GM23338 (cell line): Measurements from ENCODE around the gene TMEM242. TPM values are rescaled to one million over a fixed set of nuclear protein-coding genes. Genes with fewer than 3 reads are reported as not detected.

Source experiments
- ATAC-seq: fragments of 200-7000 bp; cut with Tn5 transposase; 3 replicates; pipeline ENCODE4 v1.9.1; 2020
- DNase-seq: peaks from one replicate; pipeline ENCODE4 v3.0.0-alpha.2; 2015; ENCODE audit warnings: low spot score
- H2AFZ ChIP-seq: fragments of 200-600 bp; sonication (generic); 2 replicates; pipeline ENCODE4 v1.8.0; 2016; ENCODE audit warnings: antibody characterized with exemption, mild to moderate bottlenecking, moderate library complexity
- H3F3A ChIP-seq: fragments of 200-600 bp; sonication (generic); replicated peaks from 2 replicates; pipeline ENCODE4 v1.8.0; 2017; ENCODE audit warnings: antibody characterized with exemption, mixed run types, low read depth
- H3K27ac ChIP-seq: fragments of 200-600 bp; sonication (generic); 2 replicates; pipeline ENCODE4 v1.6.1; 2016; ENCODE audit warnings: low read depth
- H3K27me3 ChIP-seq: fragments of 200-600 bp; sonication (generic); 2 replicates; pipeline ENCODE4 v1.8.0; 2016; ENCODE audit warnings: mild to moderate bottlenecking, mixed run types, moderate library complexity; ENCODE audit not compliant: insufficient read depth
- H3K36me3 ChIP-seq: fragments of 200-600 bp; sonication (generic); 2 replicates; pipeline ENCODE4 v1.8.0; 2016; ENCODE audit warnings: mild to moderate bottlenecking; ENCODE audit not compliant: insufficient read depth
- H3K4me1 ChIP-seq: fragments of 200-600 bp; sonication (generic); 2 replicates; pipeline ENCODE4 v1.8.0; 2016; ENCODE audit warnings: mild to moderate bottlenecking, moderate library complexity; ENCODE audit not compliant: insufficient read depth
- H3K4me2 ChIP-seq: fragments of 200-600 bp; sonication (generic); 2 replicates; pipeline ENCODE4 v1.7.1; 2017; ENCODE audit warnings: mixed run types
- H3K4me3 ChIP-seq: fragments of 200-600 bp; sonication (generic); 2 replicates; pipeline ENCODE4 v1.6.1; 2016; ENCODE audit warnings: mixed run types
- H3K79me2 ChIP-seq: fragments of 200-600 bp; sonication (generic); replicated peaks from 2 replicates; pipeline ENCODE4 v1.8.0; 2017; ENCODE audit warnings: mild to moderate bottlenecking; ENCODE audit not compliant: insufficient read depth
- H3K9me2 ChIP-seq: fragments of 200-600 bp; sonication (generic); 2 replicates; pipeline ENCODE4 v1.8.0; 2017; ENCODE audit not compliant: insufficient read depth
- H4K20me1 ChIP-seq: fragments of 200-600 bp; sonication (generic); replicated peaks from 2 replicates; pipeline ENCODE4 v1.8.0; 2017; ENCODE audit warnings: mild to moderate bottlenecking; ENCODE audit not compliant: insufficient read depth
- H3K27ac Mint-ChIP-seq: 2 replicates; pipeline ENCODE4 v1.8.0; 2020; ENCODE audit warnings: inconsistent platforms, mild to moderate bottlenecking, moderate library complexity, mixed read lengths
- H3K27me3 Mint-ChIP-seq: 3 replicates; pipeline ENCODE4 v1.8.0; 2022; ENCODE audit warnings: low read depth, mild to moderate bottlenecking, moderate library complexity, mixed read lengths, inconsistent platforms; ENCODE audit not compliant: insufficient read depth, poor library complexity
- H3K36me3 Mint-ChIP-seq: 3 replicates; pipeline ENCODE4 v1.8.0; 2021; ENCODE audit warnings: low read depth, mild to moderate bottlenecking, inconsistent platforms, moderate library complexity, mixed read lengths
- H3K4me1 Mint-ChIP-seq: 3 replicates; pipeline ENCODE4 v1.8.0; 2020; ENCODE audit warnings: mild to moderate bottlenecking, inconsistent platforms, mixed read lengths
- H3K4me3 Mint-ChIP-seq: 3 replicates; pipeline ENCODE4 v1.8.0; 2021; ENCODE audit warnings: moderate library complexity, mild to moderate bottlenecking, inconsistent platforms, mixed read lengths
- H3K9me3 Mint-ChIP-seq: 3 replicates; pipeline ENCODE4 v1.8.0; 2020; ENCODE audit warnings: moderate library complexity, mild to moderate bottlenecking, inconsistent platforms, mixed read lengths
- EZH2 ChIP-seq: fragments of 200-600 bp; sonication (generic); IDR thresholded peaks from one replicate; pipeline ENCODE4 v1.8.0; 2017; ENCODE audit warnings: antibody characterized with exemption, mild to moderate bottlenecking, low read depth; ENCODE audit not compliant: unreplicated experiment
- EZH2phosphoT487 ChIP-seq: fragments of 200-600 bp; sonication (generic); IDR thresholded peaks from one replicate; pipeline ENCODE4 v1.8.1; 2018; ENCODE audit warnings: antibody characterized with exemption; ENCODE audit not compliant: unreplicated experiment
- JUNB ChIP-seq: IDR thresholded peaks from one replicate; pipeline ENCODE4 v1.6.1; 2016; ENCODE audit warnings: antibody characterized with exemption; ENCODE audit not compliant: unreplicated experiment
- NANOG ChIP-seq: IDR thresholded peaks from 2 replicates; pipeline ENCODE4 v1.6.1; 2016; ENCODE audit warnings: antibody characterized with exemption, borderline replicate concordance
- POLR2AphosphoS5 ChIP-seq: IDR thresholded peaks from 2 replicates; pipeline ENCODE4 v1.6.1; 2016; ENCODE audit warnings: antibody characterized with exemption, low read depth
- STAT1 ChIP-seq: IDR thresholded peaks from one replicate; pipeline ENCODE4 v1.6.1; 2016; ENCODE audit warnings: antibody characterized with exemption; ENCODE audit not compliant: unreplicated experiment
- ZNF114 ChIP-seq: fragments of 250-450 bp; sonication (Bioruptor Pico); IDR thresholded peaks from 2 replicates; pipeline ENCODE4 v1.5.0; 2020; ENCODE audit warnings: mild to moderate bottlenecking, moderate library complexity
- ZNF331 ChIP-seq: fragments of 250-450 bp; sonication (Bioruptor Pico); IDR thresholded peaks from 2 replicates; pipeline ENCODE4 v1.5.0; 2020; ENCODE audit warnings: low read depth, mild to moderate bottlenecking, moderate library complexity
- polyA plus RNA-seq: library from polyadenylated mRNA; unstranded; fragments of >200 nt; fragmentation: Nextera tagmentation; extraction: Ambion mirVana; gene quantifications from 2 replicates; pipeline ENCODE4 v1.2.1, GENCODE V29; 2016
- total RNA-seq: library from RNA; depleted of rRNA; stranded (reverse); fragments of >200 nt; shearing (Covaris generic); gene quantifications from 2 replicates; pipeline ENCODE4 v1.2.3, GENCODE V29; 2014
- TF ChIP-seq, protein P1 (sequence below), 2 experiments: fragments of 200-600 bp in 1 of 2; sonication (generic) in 1 of 2; conservative IDR thresholded peaks; 2 replicates each; pipeline versions ENCODE4 v1.5.1 to v1.6.1; 2016 to 2017; ENCODE audit warnings: antibody characterized with exemption in 2 of 2, low read depth in 2 of 2, mild to moderate bottlenecking in 2 of 2, moderate library complexity in 1 of 2
- TF ChIP-seq, protein P2 (sequence below): IDR thresholded peaks from 2 replicates; pipeline ENCODE4 v1.6.1; 2016; ENCODE audit warnings: antibody characterized with exemption

The TMEM242 gene
- total and polyA plus RNA-seq, 2 experiments from 2014 or later, result 3.7 to 9.7 TPM

DNA sequence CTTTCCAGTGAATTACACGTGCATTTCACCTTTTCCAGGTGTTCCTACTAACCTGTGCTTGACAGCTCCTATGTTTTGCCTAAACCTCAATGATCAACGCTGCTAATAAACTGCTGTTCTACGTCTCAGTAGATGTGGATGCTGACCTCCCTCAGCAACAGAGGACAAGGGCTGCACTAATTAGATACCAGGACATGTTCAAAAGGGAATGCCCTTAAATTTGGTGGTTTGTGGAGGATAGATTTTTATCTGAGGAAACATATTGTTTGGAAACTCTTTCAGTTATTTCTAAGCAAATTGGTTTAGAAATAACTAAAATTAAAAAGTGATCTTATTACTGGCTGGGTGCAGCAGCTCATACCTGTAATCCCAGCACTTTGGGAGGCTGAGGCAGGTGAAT, 38.6 kb upstream of the TMEM242 start:
- Histone ChIP-seq H4K20me1 (no peaks in the 10 kb centered on the region), H3K27me3 (no peaks in the 10 kb centered on the region), H3K4me2 (no peak overlapping the region), H3K4me3 (no peak overlapping the region), H3F3A (no peaks in the 10 kb centered on the region), H2AFZ (peak overlapping the region; percentile 43; the same call in 1 of the 2 replicates), H3K27ac (no peak overlapping the region), H3K4me1 (no peaks in the 10 kb centered on the region), H3K9me2 (no peaks in the 10 kb centered on the region), H3K36me3 (no peaks in the 10 kb centered on the region), H3K79me2 (no peaks in the 10 kb centered on the region)
- no peak overlapping the region for H3K4me3 Mint-ChIP-seq
- DNase-seq, result no peak
- TF ChIP-seq ZNF331 (CRISPR knock-in tag), result no peak
- TF ChIP-seq POLR2AphosphoS5, result no peak
- no peak for TF ChIP-seq EZH2phosphoT487
- H3K27ac Mint-ChIP-seq, result no peak overlapping the region
- no peaks in the 10 kb centered on the region for H3K36me3 Mint-ChIP-seq
- no peak for ATAC-seq
- H3K4me1 Mint-ChIP-seq, result no peaks in the 10 kb centered on the region
- H3K27me3 Mint-ChIP-seq, result no peaks in the 10 kb centered on the region
- H3K9me3 Mint-ChIP-seq, result no peaks in the 10 kb centered on the region

DNA sequence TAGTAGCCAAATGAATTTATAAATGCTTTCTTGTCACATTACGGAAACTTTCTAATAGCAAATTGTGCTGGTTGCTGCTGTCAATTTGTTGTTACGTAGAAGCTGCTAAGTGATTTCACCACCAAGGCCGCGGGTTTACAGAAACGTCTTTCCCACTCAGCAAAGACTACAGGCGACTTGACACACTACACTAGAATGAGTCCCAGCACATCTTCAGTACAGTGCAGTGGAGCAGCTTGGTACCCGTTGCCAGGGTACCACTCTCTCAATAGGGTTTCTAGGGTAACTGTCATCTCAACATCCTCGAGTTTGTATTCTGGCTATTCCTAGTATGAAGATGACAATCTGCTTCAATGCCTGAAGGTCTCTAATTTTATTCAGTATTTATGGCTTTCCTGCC, 35.0 kb upstream of the TMEM242 start:
- no peaks in the 10 kb centered on the region for H3K27me3 Mint-ChIP-seq
- TF ChIP-seq NANOG, result no peak
- TF ChIP-seq, protein P1, sequence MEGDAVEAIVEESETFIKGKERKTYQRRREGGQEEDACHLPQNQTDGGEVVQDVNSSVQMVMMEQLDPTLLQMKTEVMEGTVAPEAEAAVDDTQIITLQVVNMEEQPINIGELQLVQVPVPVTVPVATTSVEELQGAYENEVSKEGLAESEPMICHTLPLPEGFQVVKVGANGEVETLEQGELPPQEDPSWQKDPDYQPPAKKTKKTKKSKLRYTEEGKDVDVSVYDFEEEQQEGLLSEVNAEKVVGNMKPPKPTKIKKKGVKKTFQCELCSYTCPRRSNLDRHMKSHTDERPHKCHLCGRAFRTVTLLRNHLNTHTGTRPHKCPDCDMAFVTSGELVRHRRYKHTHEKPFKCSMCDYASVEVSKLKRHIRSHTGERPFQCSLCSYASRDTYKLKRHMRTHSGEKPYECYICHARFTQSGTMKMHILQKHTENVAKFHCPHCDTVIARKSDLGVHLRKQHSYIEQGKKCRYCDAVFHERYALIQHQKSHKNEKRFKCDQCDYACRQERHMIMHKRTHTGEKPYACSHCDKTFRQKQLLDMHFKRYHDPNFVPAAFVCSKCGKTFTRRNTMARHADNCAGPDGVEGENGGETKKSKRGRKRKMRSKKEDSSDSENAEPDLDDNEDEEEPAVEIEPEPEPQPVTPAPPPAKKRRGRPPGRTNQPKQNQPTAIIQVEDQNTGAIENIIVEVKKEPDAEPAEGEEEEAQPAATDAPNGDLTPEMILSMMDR (conservative IDR thresholded peaks at IDR 0.05; ENCODE audit: low read depth in 2 of 2), result no peak
- no peak for TF ChIP-seq EZH2
- TF ChIP-seq, protein P2, sequence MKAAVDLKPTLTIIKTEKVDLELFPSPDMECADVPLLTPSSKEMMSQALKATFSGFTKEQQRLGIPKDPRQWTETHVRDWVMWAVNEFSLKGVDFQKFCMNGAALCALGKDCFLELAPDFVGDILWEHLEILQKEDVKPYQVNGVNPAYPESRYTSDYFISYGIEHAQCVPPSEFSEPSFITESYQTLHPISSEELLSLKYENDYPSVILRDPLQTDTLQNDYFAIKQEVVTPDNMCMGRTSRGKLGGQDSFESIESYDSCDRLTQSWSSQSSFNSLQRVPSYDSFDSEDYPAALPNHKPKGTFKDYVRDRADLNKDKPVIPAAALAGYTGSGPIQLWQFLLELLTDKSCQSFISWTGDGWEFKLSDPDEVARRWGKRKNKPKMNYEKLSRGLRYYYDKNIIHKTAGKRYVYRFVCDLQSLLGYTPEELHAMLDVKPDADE, result no peak
- Histone ChIP-seq H2AFZ (no peak overlapping the region), H3K4me1 (no peaks in the 10 kb centered on the region), H3K36me3 (no peaks in the 10 kb centered on the region), H3K9me2 (no peaks in the 10 kb centered on the region), H3K27me3 (no peaks in the 10 kb centered on the region), H3K4me2 (no peak overlapping the region), H3F3A (no peaks in the 10 kb centered on the region), H3K79me2 (no peaks in the 10 kb centered on the region), H3K4me3 (no peak overlapping the region), H4K20me1 (no peaks in the 10 kb centered on the region), H3K27ac (no peak overlapping the region)
- H3K36me3 Mint-ChIP-seq, result no peaks in the 10 kb centered on the region
- no peaks in the 10 kb centered on the region for H3K4me1 Mint-ChIP-seq
- peak; percentile 35; the same call in 2 of the 3 replicates for ATAC-seq
- DNase-seq, result no peak
- H3K4me3 Mint-ChIP-seq, result no peak overlapping the region
- no peaks in the 10 kb centered on the region; the same call in 2 of the 3 replicates for H3K9me3 Mint-ChIP-seq
- no peak overlapping the region for H3K27ac Mint-ChIP-seq

DNA sequence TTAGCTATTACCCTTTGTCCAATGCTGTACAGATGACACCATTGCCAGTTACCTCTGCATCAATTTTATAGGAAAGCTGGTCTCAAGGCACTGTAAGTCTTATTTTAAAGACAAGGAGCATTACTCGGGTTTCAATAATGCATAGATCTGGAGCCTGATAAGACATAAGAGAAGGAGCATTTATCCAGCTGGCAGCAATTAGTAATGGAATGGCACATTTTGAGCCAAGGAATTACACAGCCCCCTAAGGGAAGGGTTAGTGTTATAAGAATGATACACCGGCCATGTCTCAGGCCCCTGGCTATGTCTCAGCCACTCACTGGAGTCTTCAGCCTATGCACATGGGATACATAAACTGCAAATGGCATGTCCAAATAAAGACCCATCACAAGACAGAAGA, 23.1 kb upstream of the TMEM242 start:
- Histone ChIP-seq H3K36me3 (no peaks in the 10 kb centered on the region), H3K4me1 (no peaks in the 10 kb centered on the region), H3K79me2 (no peaks in the 10 kb centered on the region), H3K4me2 (no peak overlapping the region), H3K27ac (no peak overlapping the region), H4K20me1 (no peaks in the 10 kb centered on the region), H3K4me3 (no peak overlapping the region), H3K9me2 (no peaks in the 10 kb centered on the region), H3F3A (no peaks in the 10 kb centered on the region), H2AFZ (no peak overlapping the region), H3K27me3 (no peaks in the 10 kb centered on the region)
- no peak for ATAC-seq
- no peak overlapping the region for H3K4me3 Mint-ChIP-seq
- H3K9me3 Mint-ChIP-seq, result no peaks in the 10 kb centered on the region
- no peaks in the 10 kb centered on the region for H3K4me1 Mint-ChIP-seq
- H3K36me3 Mint-ChIP-seq, result no peaks in the 10 kb centered on the region
- peaks cover 2% of the 10 kb centered on the region for H3K27me3 Mint-ChIP-seq
- no peak overlapping the region for H3K27ac Mint-ChIP-seq
- no peak for DNase-seq
- TF ChIP-seq JUNB (no peak), NANOG (no peak), ZNF331 (CRISPR knock-in tag) (no peak), ZNF114 (CRISPR knock-in tag) (no peak), STAT1 (no peak), EZH2phosphoT487 (no peak)
- TF ChIP-seq, protein P1 (conservative IDR thresholded peaks at IDR 0.05; ENCODE audit: low read depth in 2 of 2), result no peak
